ENCODE results near the gene MRPL22. TPM values are rescaled to one million over a fixed set of nuclear protein-coding genes. Genes with fewer than 3 reads are reported as not detected.

MRPL22 gene
- total and polyA plus RNA-seq, 2 of the 13 experiments (the other 11 are each of a cell fraction or from before 2014, with no cell fraction given), result 66.8 to 84.8 TPM

- no peak for TF ChIP-seq NCOA1 (CRISPR knock-in tag; IDR thresholded peaks at IDR 0.05)
- TF ChIP-seq, protein P1, sequence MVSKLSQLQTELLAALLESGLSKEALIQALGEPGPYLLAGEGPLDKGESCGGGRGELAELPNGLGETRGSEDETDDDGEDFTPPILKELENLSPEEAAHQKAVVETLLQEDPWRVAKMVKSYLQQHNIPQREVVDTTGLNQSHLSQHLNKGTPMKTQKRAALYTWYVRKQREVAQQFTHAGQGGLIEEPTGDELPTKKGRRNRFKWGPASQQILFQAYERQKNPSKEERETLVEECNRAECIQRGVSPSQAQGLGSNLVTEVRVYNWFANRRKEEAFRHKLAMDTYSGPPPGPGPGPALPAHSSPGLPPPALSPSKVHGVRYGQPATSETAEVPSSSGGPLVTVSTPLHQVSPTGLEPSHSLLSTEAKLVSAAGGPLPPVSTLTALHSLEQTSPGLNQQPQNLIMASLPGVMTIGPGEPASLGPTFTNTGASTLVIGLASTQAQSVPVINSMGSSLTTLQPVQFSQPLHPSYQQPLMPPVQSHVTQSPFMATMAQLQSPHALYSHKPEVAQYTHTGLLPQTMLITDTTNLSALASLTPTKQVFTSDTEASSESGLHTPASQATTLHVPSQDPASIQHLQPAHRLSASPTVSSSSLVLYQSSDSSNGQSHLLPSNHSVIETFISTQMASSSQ (IDR thresholded peaks at IDR 0.05; ENCODE audit: low read depth), result no peak
- TF ChIP-seq, protein P1 (CRISPR knock-in tag; IDR thresholded peaks at IDR 0.05; ENCODE audit: borderline replicate concordance), result no peak
- 0 out of 2 replicates have a peak, but pooled peaks have one; percentile 39 for TF ChIP-seq ZNF331 (CRISPR knock-in tag; IDR thresholded peaks at IDR 0.05)
- no peak for TF ChIP-seq NR3C1 (CRISPR knock-in tag; IDR thresholded peaks at IDR 0.05)
- TF ChIP-seq ZNF256 (CRISPR knock-in tag; conservative IDR thresholded peaks at IDR 0.05), result no peak
- TF ChIP-seq ZFX (CRISPR knock-in tag; IDR thresholded peaks at IDR 0.05; ENCODE audit: low read depth), result peak; percentile 45
- no peak for TF ChIP-seq NR1H2 (CRISPR knock-in tag; IDR thresholded peaks at IDR 0.05; ENCODE audit: borderline replicate concordance, low read depth)
- no peak for TF ChIP-seq ZNF432 (CRISPR knock-in tag; IDR thresholded peaks at IDR 0.05; ENCODE audit: borderline replicate concordance)
- TF ChIP-seq ISX (CRISPR knock-in tag; conservative IDR thresholded peaks at IDR 0.05), result no peak
- TF ChIP-seq MIXL1 (CRISPR knock-in tag; IDR thresholded peaks at IDR 0.05), result peak; percentile 72; the same call in 1 of the 2 replicates
- TF ChIP-seq KLF12 (CRISPR knock-in tag; IDR thresholded peaks at IDR 0.05; ENCODE audit: borderline replicate concordance), result no peak
- TF ChIP-seq, protein P2, sequence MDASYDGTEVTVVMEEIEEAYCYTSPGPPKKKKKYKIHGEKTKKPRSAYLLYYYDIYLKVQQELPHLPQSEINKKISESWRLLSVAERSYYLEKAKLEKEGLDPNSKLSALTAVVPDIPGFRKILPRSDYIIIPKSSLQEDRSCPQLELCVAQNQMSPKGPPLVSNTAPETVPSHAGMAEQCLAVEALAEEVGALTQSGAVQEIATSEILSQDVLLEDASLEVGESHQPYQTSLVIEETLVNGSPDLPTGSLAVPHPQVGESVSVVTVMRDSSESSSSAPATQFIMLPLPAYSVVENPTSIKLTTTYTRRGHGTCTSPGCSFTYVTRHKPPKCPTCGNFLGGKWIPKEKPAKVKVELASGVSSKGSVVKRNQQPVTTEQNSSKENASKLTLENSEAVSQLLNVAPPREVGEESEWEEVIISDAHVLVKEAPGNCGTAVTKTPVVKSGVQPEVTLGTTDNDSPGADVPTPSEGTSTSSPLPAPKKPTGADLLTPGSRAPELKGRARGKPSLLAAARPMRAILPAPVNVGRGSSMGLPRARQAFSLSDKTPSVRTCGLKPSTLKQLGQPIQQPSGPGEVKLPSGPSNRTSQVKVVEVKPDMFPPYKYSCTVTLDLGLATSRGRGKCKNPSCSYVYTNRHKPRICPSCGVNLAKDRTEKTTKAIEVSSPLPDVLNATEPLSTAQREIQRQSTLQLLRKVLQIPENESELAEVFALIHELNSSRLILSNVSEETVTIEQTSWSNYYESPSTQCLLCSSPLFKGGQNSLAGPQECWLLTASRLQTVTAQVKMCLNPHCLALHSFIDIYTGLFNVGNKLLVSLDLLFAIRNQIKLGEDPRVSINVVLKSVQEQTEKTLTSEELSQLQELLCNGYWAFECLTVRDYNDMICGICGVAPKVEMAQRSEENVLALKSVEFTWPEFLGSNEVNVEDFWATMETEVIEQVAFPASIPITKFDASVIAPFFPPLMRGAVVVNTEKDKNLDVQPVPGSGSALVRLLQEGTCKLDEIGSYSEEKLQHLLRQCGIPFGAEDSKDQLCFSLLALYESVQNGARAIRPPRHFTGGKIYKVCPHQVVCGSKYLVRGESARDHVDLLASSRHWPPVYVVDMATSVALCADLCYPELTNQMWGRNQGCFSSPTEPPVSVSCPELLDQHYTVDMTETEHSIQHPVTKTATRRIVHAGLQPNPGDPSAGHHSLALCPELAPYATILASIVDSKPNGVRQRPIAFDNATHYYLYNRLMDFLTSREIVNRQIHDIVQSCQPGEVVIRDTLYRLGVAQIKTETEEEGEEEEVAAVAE (CRISPR knock-in tag; IDR thresholded peaks at IDR 0.05; ENCODE audit: borderline replicate concordance), result no peak
- no peak for TF ChIP-seq HOXD1 (CRISPR knock-in tag; IDR thresholded peaks at IDR 0.05)
- no peak for TF ChIP-seq KLF13 (CRISPR knock-in tag; IDR thresholded peaks at IDR 0.05)
- peak; percentile 87 for TF ChIP-seq SOX5 (CRISPR knock-in tag; IDR thresholded peaks at IDR 0.05; ENCODE audit: borderline replicate concordance)
- no peak for TF ChIP-seq GTF3A (CRISPR knock-in tag; conservative IDR thresholded peaks at IDR 0.05)
- no peak for TF ChIP-seq ZBTB43 (CRISPR knock-in tag; conservative IDR thresholded peaks at IDR 0.05)
- no peak for TF ChIP-seq ELF4 (CRISPR knock-in tag; IDR thresholded peaks at IDR 0.05; ENCODE audit: borderline replicate concordance)
- TF ChIP-seq SMC3 (IDR thresholded peaks at IDR 0.05; ENCODE audit: low read length), result no peak
- TF ChIP-seq ZSCAN5A (CRISPR knock-in tag; IDR thresholded peaks at IDR 0.05; ENCODE audit: borderline replicate concordance), result no peak
Observed at GRCh38 chr5:155008669-155009068, 67.8 kb downstream of the MRPL22 start (continued).
